Measurements from ENCODE around the gene SLC12A3.

GRCh38 chr16:56884026-56884582 is 19.1 kb downstream of the SLC12A3 start:
- TF ChIP-seq EZH2phosphoT487 (IDR thresholded peaks at IDR 0.05; ENCODE audit: low read depth, severe bottlenecking, unreplicated experiment): no peak
- TF ChIP-seq, protein P1, sequence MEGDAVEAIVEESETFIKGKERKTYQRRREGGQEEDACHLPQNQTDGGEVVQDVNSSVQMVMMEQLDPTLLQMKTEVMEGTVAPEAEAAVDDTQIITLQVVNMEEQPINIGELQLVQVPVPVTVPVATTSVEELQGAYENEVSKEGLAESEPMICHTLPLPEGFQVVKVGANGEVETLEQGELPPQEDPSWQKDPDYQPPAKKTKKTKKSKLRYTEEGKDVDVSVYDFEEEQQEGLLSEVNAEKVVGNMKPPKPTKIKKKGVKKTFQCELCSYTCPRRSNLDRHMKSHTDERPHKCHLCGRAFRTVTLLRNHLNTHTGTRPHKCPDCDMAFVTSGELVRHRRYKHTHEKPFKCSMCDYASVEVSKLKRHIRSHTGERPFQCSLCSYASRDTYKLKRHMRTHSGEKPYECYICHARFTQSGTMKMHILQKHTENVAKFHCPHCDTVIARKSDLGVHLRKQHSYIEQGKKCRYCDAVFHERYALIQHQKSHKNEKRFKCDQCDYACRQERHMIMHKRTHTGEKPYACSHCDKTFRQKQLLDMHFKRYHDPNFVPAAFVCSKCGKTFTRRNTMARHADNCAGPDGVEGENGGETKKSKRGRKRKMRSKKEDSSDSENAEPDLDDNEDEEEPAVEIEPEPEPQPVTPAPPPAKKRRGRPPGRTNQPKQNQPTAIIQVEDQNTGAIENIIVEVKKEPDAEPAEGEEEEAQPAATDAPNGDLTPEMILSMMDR (IDR thresholded peaks at IDR 0.05; ENCODE audit: poor library complexity): no peak
- TF ChIP-seq EZH2 (IDR thresholded peaks at IDR 0.05; ENCODE audit: borderline replicate concordance): no peak

All from hepatocyte (in vitro differentiated cells).